Stimulated activated effector memory CD8-positive, alpha-beta T cell treated with anti-CD3 and anti-CD28 coated beads, Interleukin-12 subunit alpha, Interleukin-12 subunit beta, amount 100 ng/mL, for 72 hours (primary cell): Measurements from ENCODE around the gene WDR70.
A peak's percentile ranks its signal among the peaks of the same experiment; 100 is the strongest.

Experiments used
- ATAC-seq: fragments of 150-1000 bp; cut with Tn5 transposase; 2 replicates; pipeline ENCODE4 v1.10.0; 2021
- DNase-seq, 2 donors: peaks; one replicate each; pipeline ENCODE4 v3.0.0; 2021 to 2022; ENCODE audit warnings: low spot score in 2 of 2
- H3K27ac Mint-ChIP-seq: one replicate; pipeline ENCODE4 v1.8.0; 2022; ENCODE audit warnings: mild to moderate bottlenecking, mixed read lengths
- H3K36me3 Mint-ChIP-seq: one replicate; pipeline ENCODE4 v1.8.0; 2022; ENCODE audit warnings: mild to moderate bottlenecking, mixed read lengths
- H3K4me1 Mint-ChIP-seq: one replicate; pipeline ENCODE4 v1.8.0; 2022; ENCODE audit warnings: mixed read lengths
- H3K4me3 Mint-ChIP-seq: one replicate; pipeline ENCODE4 v1.8.0; 2022; ENCODE audit warnings: mild to moderate bottlenecking, mixed read lengths
- H3K9me3 Mint-ChIP-seq: one replicate; pipeline ENCODE4 v1.8.0; 2022; ENCODE audit warnings: mixed read lengths

WDR70 gene

DNA sequence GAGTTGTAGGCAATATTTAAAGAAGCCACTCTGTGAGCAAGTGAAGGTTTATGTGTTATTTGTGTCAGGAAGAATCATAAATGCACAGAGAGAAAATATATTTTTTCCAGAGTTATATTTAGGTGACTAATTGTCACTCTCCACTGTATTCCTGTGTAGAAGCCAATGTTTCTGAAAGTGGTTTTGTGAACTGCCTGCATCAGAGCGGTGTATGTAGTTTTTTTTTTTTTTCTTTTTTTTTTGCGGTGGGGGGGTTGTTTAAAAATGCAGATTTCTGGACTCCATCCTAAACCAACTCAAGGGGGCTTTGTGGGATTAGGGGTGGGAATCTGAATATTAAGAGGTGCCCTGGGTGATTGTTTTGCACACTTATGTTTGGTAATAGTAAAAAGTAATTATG is 357.3 kb downstream of the WDR70 start:
- no peak overlapping the region for H3K27ac Mint-ChIP-seq
- H3K4me3 Mint-ChIP-seq: no peak overlapping the region
- H3K4me1 Mint-ChIP-seq: peaks cover 24% of the 10 kb centered on the region
- ATAC-seq (no peak), DNase-seq (no peak)
- H3K9me3 Mint-ChIP-seq: no peaks in the 10 kb centered on the region
- peaks cover 5% of the 10 kb centered on the region for H3K36me3 Mint-ChIP-seq

DNA sequence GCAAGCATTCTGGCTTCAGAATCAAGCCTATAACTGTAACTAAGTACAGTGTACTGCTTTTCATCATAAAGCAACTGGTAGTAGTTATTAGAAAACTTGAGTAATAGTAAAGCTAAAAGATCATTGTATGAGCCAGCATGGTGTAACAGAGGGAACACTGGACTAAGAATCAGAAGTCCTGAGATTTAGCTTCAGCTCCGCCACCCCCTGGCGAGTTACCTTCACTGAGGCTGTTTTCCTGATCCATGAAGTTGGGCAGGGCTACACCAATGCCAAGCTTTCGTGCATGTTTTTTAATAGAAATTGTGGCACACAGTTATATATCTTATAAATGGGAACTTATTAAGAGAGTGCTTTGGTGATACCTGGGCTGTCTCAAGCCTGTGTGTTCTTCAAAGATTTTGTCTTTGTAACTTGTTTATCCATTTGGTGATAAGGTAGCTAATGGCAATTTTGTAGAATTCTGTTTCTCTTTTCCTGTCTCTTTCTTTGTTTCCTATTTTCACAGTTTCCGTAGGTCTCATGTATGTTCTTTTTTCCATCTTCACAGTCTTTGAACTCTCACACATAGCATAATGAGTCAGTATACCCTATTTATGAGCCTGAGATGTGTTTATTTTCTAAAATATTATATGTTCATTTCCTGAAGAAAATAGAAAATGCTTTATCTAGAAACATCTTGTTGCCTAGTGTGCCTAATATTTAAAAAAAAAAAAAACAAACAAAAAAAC is 358.4 kb downstream of the WDR70 start:
- ATAC-seq (no peak), DNase-seq (no peak)
- Mint-ChIP-seq H3K9me3 (no peaks in the 10 kb centered on the region), H3K4me3 (no peak overlapping the region), H3K27ac (no peak overlapping the region), H3K4me1 (peaks cover 24% of the 10 kb centered on the region), H3K36me3 (peaks cover 7% of the 10 kb centered on the region)

DNA sequence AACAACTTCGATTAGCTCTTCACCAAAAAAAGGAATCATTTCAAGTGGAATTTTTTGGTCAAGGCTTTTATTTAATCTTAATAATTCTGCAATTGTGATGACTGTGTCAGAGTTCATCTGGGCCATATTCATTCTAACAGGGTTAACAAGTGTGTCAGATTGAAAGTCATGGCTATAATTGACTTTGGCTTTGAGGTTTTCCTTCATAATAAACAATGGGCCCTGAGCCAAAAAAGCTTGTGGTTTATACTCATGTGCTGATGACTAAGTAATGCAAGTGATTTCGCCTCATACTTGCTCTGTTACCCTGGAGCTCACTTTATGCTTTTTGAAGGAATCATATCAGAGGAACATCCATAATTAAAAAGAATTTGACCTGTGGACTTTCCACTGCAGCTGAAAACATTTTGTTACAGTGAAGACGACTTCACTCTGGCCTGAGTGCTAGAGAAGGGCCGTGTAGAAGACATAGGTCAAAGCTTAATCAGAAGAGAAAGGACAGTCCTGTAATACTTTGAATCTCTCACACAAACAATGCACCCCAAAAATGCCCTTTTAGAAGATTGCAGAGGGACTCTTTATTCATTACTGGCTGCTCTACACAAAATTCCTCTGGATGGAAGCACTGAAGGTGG is 359.1 kb downstream of the WDR70 start:
- H3K4me1 Mint-ChIP-seq: peaks cover 24% of the 10 kb centered on the region
- H3K4me3 Mint-ChIP-seq: no peak overlapping the region
- DNase-seq: peak; percentile 11 to 63
- ATAC-seq: peak; percentile 98
- H3K27ac Mint-ChIP-seq: no peak overlapping the region
- H3K36me3 Mint-ChIP-seq: peaks cover 10% of the 10 kb centered on the region
- H3K9me3 Mint-ChIP-seq: no peaks in the 10 kb centered on the region

DNA sequence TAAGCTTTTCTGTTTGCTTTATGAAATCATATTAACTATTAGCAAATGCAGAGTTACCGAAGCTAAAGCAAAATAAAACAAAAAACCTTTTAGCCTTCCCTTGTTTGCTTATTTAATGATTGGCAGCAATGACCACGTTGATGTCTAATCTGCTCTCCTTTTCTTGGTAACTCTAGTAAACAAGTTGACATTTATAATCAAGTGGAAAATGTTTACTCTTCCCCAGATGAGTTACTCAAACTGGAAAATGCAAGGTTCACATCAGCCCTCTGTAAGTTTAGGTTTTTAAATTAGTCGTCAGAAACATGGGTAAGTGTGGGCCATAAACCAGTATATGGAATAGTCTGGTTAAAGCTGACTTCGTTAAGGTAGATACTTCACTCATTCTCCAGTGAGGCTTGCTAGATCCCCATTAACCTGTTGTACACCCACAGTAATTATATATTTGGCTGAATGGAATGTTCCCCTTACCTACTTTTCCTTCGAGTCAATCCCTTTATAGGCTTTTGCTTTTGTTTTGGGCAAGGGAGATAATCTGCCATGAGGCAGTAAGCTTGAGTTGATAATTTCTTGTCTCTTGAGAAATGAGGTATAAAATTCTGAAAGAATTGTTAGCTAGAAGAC is 359.9 kb downstream of the WDR70 start:
- DNase-seq: no peak
- peak; percentile 22 for ATAC-seq
- Mint-ChIP-seq H3K36me3 (peaks cover 10% of the 10 kb centered on the region), H3K4me3 (no peak overlapping the region), H3K27ac (no peak overlapping the region), H3K9me3 (no peaks in the 10 kb centered on the region), H3K4me1 (peaks cover 24% of the 10 kb centered on the region)

DNA sequence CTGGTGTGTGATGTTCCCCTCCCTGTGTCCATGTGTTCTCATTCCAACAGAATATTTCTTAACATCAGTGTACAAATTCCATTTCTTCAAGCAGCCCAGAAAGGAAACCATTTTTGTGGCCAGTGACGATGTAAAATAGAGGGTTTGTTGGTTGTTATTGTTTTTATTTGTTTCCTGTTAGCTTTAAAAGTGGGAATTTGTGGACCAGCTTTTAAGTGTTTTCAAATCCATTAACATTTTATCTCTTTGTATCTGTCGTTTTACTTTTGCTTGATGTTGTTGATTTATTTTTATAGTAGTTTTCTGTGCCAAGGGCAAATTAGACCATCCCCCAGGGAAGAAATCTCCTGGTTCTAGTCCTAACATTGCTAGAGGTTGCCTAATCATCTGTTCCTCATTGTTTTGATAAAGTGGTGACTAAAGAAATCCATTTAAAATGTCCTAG is 360.7 kb downstream of the WDR70 start:
- no peak for ATAC-seq
- Mint-ChIP-seq H3K36me3 (peaks cover 10% of the 10 kb centered on the region), H3K9me3 (peaks cover 5% of the 10 kb centered on the region), H3K27ac (no peak overlapping the region), H3K4me1 (peaks cover 24% of the 10 kb centered on the region), H3K4me3 (no peak overlapping the region)
- no peak for DNase-seq

DNA sequence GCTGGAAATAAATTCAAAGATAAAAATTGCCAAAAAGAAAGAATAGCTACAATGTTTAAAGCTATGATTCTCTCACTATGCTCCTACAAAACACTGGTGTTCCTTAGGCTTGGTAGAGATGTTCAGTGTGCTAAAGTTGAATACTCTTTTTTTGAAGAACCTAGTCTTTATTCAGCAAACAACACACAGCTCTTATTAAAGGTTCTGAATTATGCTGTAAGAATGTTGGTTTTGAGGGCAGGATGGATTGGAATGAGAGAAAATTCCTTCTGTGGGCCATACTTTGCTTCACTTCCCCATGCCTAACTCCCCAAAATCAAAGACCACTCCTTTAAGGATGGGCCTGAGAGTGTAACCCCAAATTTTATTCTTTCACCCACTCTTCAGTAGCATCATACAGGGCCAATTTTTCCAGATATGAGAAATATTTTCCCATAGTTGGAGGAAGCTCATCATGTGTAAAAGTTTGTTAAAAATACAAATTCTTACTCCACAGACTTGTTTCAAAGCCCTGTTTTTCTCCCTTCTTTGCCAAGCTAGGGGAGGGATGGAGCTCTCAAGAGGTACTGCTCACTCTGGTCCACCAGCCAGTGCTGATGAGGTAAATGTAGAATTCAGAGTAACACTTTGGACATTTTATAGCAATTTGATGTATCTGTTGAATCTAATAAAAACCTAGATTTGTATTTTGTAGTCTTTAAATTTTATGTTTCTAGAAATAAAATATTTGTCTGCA is 361.4 kb downstream of the WDR70 start:
- peaks cover 24% of the 10 kb centered on the region for H3K4me1 Mint-ChIP-seq
- ATAC-seq (no peak), DNase-seq (no peak)
- no peak overlapping the region for H3K4me3 Mint-ChIP-seq
- H3K27ac Mint-ChIP-seq: no peak overlapping the region
- H3K9me3 Mint-ChIP-seq: peaks cover 8% of the 10 kb centered on the region
- H3K36me3 Mint-ChIP-seq: peaks cover 10% of the 10 kb centered on the region

DNA sequence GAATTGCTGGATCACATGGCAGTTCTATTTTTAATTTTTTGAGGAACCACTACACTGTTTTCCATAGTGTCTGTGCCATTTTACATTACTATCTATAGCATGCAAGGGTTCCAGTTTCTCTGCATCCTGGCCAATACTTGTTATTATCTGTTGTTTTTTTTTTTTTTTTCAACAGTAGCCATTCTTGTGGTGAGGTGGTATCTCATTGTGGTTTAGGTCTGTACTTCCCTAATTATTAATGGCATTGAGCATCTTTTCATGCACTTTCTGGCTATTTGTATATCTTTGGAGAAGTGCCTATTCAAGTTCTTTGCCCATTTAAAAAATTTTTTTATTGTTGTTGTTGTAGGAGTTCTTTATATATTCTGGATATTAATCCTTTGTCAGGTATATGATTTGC is 363.0 kb downstream of the WDR70 start:
- Mint-ChIP-seq H3K36me3 (peaks cover 10% of the 10 kb centered on the region), H3K4me3 (no peak overlapping the region), H3K9me3 (peaks cover 13% of the 10 kb centered on the region), H3K4me1 (peaks cover 24% of the 10 kb centered on the region), H3K27ac (no peak overlapping the region)
- no peak for ATAC-seq
- DNase-seq: no peak

DNA sequence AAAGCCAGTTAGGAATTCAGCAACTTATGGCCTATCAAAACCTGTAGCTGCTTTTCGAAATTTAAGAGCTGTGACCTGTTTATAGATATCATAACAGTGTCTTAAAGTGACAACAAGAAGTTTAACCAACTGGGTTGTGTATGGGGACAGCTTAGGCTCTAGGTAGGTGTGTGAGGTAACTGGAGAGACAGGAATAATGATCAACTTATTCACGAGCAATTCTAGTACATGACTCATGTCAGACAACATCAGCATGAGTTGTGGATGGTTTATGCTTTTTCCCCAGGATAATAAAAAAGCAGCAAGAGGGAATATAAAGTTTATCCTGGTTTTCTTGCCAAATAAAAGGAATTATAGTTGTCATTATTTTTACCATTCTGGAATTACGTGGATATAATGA is 372.1 kb downstream of the WDR70 start:
- ATAC-seq (no peak), DNase-seq (no peak)
- H3K9me3 Mint-ChIP-seq: peaks cover 5% of the 10 kb centered on the region
- H3K36me3 Mint-ChIP-seq: no peaks in the 10 kb centered on the region
- H3K4me1 Mint-ChIP-seq: no peaks in the 10 kb centered on the region
- no peak overlapping the region for H3K27ac Mint-ChIP-seq
- no peak overlapping the region for H3K4me3 Mint-ChIP-seq

DNA sequence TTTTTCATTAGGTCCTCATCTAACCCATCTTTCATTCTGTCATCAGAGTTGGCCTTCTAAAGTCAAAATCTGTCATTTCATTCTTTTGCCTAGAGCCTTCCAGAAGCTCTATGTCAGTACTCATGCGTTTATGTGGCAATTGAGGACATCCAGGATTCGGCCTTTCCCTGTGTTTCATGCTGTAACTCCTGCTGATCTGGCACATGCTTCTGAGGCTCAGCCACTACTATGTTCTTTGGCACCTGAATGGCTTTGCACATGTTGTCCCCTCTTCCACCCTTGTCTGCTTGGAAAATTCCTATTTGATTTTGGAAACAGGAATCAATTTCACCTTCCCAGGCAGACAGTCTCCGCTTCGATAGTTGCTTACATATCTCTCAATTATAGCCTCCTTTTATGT is 375.9 kb downstream of the WDR70 start:
- Mint-ChIP-seq H3K9me3 (peaks cover 4% of the 10 kb centered on the region), H3K27ac (no peak overlapping the region), H3K4me1 (no peaks in the 10 kb centered on the region), H3K4me3 (no peak overlapping the region), H3K36me3 (no peaks in the 10 kb centered on the region)
- ATAC-seq (no peak), DNase-seq (no peak)

DNA sequence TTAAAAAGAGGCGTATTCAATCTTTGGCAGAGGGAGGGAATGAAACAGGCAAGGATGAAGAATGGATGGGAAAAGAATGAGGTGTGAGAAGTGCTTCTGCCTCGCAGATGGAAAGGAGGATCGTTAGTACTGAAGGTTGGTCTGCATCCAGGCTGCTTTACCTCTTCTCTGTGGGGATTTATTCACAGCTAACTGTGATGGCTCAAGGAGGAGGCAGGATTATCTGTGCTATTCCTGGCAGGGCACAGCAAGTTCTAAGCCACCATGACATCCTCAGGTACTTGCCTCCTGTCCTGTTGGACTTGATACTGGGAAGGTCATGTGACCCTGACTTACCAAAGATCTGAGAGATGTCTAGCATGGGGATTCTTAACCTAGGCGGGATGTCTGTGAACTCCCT is 376.5 kb downstream of the WDR70 start:
- Mint-ChIP-seq H3K4me3 (no peak overlapping the region), H3K36me3 (no peaks in the 10 kb centered on the region), H3K27ac (no peak overlapping the region), H3K4me1 (no peaks in the 10 kb centered on the region), H3K9me3 (peaks cover 4% of the 10 kb centered on the region)
- ATAC-seq: no peak
- no peak for DNase-seq

DNA sequence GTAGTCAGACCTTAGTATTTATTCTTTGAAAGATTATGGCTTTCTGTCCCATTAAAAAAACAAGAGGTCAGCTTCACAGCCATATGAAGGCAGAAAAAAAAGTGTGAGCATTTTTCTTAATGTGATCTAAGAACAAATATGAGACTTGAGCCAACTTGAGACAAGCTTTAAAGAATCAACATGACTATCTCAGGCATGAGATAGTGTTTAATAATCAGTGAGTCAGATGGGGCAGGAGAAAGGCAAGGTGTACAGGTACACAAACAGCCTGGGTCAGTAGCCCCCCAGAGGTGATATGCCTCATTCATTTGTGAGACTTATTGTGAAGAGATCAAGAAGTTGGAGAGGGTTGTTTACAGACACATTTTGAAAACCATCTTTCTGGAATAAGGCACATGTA is 377.1 kb downstream of the WDR70 start:
- H3K4me1 Mint-ChIP-seq: no peaks in the 10 kb centered on the region
- DNase-seq (no peak), ATAC-seq (no peak)
- H3K36me3 Mint-ChIP-seq: no peaks in the 10 kb centered on the region
- H3K4me3 Mint-ChIP-seq: no peak overlapping the region
- H3K27ac Mint-ChIP-seq: no peak overlapping the region
- peaks cover 4% of the 10 kb centered on the region for H3K9me3 Mint-ChIP-seq

DNA sequence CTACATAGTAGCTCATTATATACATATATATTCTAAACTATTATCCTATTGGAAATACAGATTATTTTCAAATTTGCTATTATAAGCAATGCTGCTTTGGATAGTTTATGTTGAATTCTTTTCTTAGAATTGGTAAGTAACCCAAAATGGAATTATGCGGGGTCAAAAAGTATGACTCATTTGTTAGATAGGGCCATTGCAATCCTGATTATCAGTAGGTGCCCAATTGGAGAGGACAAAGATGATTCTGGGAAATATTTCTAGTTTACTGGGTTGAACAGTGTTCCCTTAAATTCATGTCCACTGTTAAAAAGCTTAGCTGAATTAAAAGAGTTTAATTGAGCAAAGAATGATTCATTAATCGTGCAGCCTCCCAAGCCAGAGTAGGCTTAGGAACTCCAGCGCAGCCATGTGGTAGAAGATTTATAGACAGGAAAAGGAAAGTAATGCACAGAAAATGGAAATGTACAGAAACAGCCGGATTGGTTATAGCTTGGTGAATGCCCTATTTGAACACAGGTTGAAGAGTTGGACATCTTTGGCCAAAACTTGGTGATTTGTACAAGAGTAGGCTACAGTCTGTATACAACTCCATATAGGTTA is 379.0 kb downstream of the WDR70 start:
- no peak overlapping the region for H3K4me3 Mint-ChIP-seq
- no peak overlapping the region for H3K27ac Mint-ChIP-seq
- ATAC-seq (no peak), DNase-seq (no peak)
- H3K9me3 Mint-ChIP-seq: peaks cover 4% of the 10 kb centered on the region
- H3K36me3 Mint-ChIP-seq: no peaks in the 10 kb centered on the region
- no peaks in the 10 kb centered on the region for H3K4me1 Mint-ChIP-seq

DNA sequence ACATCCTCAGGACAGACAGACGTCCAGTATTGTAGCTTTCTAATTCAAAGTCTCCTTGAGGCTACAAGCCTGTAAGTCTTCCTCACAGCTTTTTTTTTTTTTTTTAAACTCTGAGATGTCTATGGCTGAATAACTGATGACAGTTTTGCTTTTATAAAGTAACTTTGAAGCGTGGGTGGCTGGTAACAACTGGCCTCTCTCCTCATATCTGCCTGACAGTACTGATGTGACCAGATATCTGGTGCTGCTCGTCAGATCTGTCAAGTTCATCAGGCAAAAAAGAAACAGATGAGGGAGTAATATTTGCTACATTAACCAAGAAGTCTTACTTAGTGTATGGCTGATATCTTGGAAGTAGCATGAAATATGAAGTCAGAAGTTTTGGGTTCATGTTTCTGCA is 388.1 kb downstream of the WDR70 start:
- Mint-ChIP-seq H3K36me3 (no peaks in the 10 kb centered on the region), H3K4me3 (no peak overlapping the region), H3K27ac (no peak overlapping the region), H3K9me3 (no peaks in the 10 kb centered on the region), H3K4me1 (no peaks in the 10 kb centered on the region)
- ATAC-seq: no peak
- no peak for DNase-seq

DNA sequence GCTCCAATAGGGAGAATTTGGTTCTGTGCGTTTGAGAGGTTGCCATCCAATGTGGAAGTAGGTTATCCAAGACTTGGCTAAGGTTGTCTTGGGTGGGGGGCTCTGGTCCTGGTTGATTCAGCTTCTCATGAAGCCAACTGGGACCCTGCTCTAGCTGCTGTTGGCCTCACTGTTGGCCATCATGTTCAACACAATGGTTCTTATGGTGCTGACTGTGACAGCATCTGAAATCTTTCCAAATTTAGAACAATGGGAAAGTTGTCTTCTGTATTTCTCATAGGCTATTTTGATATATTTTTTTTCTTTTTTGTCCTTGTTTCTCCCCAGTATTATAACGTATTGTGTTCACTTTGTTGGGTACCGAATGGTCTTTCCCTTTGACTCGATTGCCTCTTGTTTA is 388.8 kb downstream of the WDR70 start:
- Mint-ChIP-seq H3K9me3 (no peaks in the 10 kb centered on the region), H3K4me3 (no peak overlapping the region), H3K4me1 (no peaks in the 10 kb centered on the region), H3K27ac (no peak overlapping the region), H3K36me3 (no peaks in the 10 kb centered on the region)
- ATAC-seq: no peak
- no peak for DNase-seq

DNA sequence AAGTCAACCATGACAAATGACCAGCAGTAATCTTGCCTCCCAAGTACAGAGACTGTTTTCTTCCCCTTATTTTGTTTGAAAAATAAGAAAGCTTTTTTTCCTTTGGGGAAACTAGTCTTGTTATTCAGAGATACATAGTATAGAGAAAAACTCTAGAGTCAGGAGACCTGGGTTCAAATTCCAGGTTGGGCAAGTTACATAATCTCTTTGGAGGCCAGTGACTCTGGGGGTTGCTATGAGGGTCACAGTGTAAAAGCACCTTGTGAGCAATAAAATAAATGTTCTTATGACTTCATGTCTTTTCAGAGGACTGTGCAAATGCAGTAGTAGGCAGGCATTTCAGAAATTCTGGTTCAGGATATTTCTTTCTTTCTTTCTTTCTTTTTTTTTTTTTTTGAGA is 389.3 kb downstream of the WDR70 start:
- H3K9me3 Mint-ChIP-seq: no peaks in the 10 kb centered on the region
- no peak for DNase-seq
- H3K4me3 Mint-ChIP-seq: no peak overlapping the region
- no peaks in the 10 kb centered on the region for H3K4me1 Mint-ChIP-seq
- no peaks in the 10 kb centered on the region for H3K36me3 Mint-ChIP-seq
- H3K27ac Mint-ChIP-seq: no peak overlapping the region
- no peak for ATAC-seq
